GM08714 (cell line): ENCODE results near the gene LPIN3.

Experiments
- H3K4me3 ChIP-seq: fragments of 200-500 bp; sonication (Bioruptor generic); 2 replicates; pipeline ENCODE4 v1.5.1; 2014; ENCODE audit warnings: mild to moderate bottlenecking, low read length, inconsistent platforms
- ZNF274 ChIP-seq: IDR thresholded peaks from 2 replicates; pipeline ENCODE4 v1.6.1; 2012; ENCODE audit warnings: mild to moderate bottlenecking, low read depth, low read length

The LPIN3 gene

GRCh38 chr20:41373251-41373783 is 32.7 kb downstream of the LPIN3 start:
- no peak overlapping the region for H3K4me3 ChIP-seq
- no peak for TF ChIP-seq ZNF274

DNA sequence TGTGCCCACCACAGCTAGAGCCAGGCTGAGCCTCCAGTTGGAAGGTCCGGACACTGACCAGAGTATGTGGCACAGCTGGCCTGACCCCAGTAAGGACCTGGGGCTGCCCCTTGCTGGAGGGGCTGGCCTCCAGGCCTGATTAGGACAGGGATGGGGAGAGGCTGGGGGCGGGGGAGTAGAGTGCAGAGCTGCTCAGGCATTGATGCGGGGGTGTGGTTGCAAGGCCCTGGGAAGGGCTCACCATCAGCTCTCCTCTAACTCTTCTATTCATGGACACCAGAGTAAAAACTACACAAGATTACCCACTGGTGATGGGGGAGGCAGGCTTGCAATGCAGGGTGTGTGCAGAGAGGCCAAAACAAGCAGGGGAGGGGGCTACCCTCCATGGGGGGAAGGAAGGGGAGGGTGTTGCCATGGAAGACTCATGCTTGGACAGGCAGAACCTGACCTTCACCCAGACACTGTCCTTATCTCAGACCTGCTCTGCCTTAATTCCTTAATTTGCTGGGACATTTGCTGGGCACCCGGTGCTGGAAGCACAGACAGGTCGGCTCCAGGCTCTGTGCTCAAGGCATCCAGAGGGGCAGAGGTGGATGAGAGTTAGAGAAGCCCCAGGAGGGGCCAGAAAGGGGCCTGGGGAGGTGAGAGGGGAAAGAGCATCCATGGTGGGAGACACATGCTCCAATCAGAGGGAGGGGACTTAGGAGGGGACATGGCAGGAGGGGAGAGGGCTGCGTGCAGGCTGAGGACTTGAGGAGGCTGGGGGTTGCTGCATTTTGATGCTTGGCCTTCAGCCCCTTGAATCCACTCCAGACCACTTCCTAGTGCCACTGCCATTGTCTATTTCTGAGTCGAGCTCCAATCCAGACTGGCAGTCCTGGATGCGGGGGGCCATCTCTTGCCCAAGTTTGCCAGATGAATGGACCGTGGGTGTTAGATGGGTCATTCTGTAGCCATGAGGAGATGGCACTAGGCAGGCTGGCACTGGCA is 33.6 kb downstream of the LPIN3 start:
- no peak for TF ChIP-seq ZNF274
- H3K4me3 ChIP-seq: no peak overlapping the region

- H3K4me3 ChIP-seq: no peak overlapping the region
- TF ChIP-seq ZNF274: no peak
Measured at GRCh38 chr20:41375846-41376245, 35.2 kb downstream of the LPIN3 start.

DNA sequence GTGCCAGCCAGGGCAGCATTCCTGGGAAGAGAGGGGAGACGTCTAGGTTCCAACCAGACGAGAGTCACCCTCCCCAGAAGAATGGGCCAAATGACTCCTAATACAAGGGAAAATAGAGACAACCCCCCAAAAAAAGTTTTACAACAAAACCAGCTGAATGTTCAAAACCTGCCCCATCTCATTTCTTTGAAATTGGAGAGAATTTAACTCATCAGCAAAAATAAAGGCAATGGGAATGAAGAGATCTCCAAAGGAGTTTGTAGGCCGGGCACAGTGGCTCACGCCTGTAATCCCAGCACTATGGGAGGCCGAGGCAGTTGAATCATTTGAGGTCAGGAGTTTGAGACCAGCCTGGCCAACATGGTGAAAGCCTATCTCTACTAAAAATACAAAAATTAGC is 35.7 kb downstream of the LPIN3 start:
- no peak overlapping the region for H3K4me3 ChIP-seq
- TF ChIP-seq ZNF274: no peak

GRCh38 chr20:41377275-41377674 is 36.7 kb downstream of the LPIN3 start:
- H3K4me3 ChIP-seq: no peak overlapping the region
- no peak for TF ChIP-seq ZNF274

DNA sequence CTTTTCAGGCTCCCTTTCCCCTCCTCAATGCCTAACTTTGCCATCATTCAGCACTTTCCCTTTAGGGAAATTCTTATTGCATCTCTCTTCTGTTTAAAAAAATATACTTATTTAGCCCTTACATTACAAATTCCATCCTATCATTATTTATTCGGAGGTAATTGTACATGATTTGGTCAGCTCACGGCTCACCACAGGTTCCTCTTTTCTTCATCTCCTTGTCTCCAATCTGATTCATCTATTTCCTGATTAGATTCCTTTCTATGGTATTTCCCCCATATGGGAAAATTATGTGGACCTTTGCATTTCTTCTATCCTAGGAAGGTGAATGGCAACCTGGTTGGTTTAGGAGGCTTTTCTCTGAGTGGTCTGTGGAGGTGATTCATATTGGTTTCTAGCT is 38.9 kb downstream of the LPIN3 start:
- no peak overlapping the region for H3K4me3 ChIP-seq
- no peak for TF ChIP-seq ZNF274

GRCh38 chr20:41380551-41381193 is 40.1 kb downstream of the LPIN3 start:
- TF ChIP-seq ZNF274: no peak
- H3K4me3 ChIP-seq: no peak overlapping the region

GRCh38 chr20:41382791-41383305 is 42.2 kb downstream of the LPIN3 start:
- TF ChIP-seq ZNF274: no peak
- no peak overlapping the region for H3K4me3 ChIP-seq

GRCh38 chr20:41386502-41387427 is 46.1 kb downstream of the LPIN3 start:
- no peak for TF ChIP-seq ZNF274
- H3K4me3 ChIP-seq: no peak overlapping the region

- TF ChIP-seq ZNF274: no peak
- H3K4me3 ChIP-seq: no peak overlapping the region
Measured at GRCh38 chr20:41387444-41387851, 46.8 kb downstream of the LPIN3 start.

DNA sequence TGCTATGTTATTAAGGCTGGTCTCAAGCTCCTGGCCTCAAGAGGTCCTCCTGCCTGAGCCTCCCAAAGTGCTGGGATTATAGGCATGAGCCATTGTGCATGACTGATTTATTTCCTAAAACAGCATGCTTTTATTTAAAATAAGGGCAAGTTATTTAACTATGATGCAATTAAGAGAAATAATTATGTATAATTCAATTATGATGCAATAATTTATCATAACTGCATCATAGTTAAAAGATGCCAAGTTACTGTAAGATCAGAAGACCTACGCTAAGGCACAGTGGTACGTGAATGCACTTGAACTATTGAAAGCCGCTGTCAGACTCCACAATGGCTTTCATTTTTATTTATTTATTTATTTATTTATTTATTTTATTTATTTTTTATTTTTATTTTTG is 50.3 kb downstream of the LPIN3 start:
- no peak for TF ChIP-seq ZNF274
- no peak overlapping the region for H3K4me3 ChIP-seq

GRCh38 chr20:41391587-41392001 is 51.0 kb downstream of the LPIN3 start:
- no peak for TF ChIP-seq ZNF274

GRCh38 chr20:41392295-41392694 is 51.7 kb downstream of the LPIN3 start:
- no peak for TF ChIP-seq ZNF274
- no peak overlapping the region for H3K4me3 ChIP-seq

More at GRCh38 chr20:41391587-41392001, 51.0 kb downstream of the LPIN3 start:
- H3K4me3 ChIP-seq: no peak overlapping the region
